Measurements from ENCODE around the gene MAST4.

The MAST4 gene

DNA sequence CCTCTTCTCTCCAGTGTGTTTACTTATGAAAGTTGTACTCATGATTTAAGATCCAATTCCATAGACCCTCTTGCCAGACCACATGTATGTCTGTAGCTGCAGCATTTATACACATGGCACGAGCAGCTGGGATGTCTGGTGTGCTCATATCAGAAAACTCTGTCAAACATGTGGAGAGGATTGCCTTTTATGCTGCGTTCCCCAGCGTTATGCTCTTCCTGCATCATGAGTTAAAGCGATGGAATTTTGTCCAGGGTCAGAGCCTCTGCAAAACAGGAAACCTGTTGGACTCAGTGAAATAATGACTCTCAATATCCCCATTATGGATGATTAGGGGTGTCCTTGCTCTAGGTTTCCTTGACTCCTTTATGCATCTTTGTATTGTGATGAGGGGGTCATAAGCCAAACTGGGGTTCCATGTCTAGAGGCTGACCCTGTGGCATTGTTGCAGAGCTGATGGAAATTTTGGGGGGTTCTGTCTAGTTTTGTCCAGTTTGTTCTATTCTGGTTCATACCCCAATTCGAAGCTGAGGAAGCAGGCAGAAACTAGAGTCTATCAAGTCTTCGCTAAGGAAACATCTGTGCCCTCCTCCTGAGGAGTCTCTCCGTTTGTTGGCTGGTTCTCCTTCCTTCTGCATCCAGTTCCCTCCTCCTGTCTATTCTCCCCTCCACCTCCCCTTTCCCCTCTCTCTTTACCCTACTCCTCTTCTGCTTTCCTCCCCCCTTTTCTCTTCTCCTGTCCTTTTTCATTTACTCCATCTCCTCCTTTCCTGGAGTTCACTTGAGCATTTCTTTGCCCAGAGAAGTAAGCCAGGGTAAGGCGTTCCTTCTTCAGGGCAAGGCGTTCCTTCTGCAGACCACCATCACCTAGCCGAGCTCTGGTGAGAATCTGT lies 252.8 kb downstream of the MAST4 start:
- DNase-seq (ENCODE audit: low read depth): no peak

DNA sequence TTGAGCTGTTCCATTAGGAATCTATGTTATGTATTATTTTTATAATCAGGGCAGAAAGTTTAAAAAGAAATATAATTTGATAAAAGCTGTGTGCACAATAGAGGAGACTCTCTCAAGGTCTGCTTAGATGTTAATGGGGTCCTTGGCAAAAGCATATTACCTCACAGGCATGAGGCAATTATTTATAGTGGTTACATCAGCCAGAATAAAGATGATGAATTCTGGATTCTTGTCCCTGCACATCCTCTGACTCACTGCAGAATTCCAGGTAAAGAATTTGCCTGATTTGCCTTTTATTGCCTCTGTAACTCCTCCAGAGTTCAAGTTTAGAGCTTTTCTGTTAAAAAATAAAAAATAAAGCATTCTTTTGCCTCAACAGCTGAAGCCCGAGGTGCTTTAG lies 253.6 kb downstream of the MAST4 start:
- DNase-seq (ENCODE audit: low read depth): no peak

DNA sequence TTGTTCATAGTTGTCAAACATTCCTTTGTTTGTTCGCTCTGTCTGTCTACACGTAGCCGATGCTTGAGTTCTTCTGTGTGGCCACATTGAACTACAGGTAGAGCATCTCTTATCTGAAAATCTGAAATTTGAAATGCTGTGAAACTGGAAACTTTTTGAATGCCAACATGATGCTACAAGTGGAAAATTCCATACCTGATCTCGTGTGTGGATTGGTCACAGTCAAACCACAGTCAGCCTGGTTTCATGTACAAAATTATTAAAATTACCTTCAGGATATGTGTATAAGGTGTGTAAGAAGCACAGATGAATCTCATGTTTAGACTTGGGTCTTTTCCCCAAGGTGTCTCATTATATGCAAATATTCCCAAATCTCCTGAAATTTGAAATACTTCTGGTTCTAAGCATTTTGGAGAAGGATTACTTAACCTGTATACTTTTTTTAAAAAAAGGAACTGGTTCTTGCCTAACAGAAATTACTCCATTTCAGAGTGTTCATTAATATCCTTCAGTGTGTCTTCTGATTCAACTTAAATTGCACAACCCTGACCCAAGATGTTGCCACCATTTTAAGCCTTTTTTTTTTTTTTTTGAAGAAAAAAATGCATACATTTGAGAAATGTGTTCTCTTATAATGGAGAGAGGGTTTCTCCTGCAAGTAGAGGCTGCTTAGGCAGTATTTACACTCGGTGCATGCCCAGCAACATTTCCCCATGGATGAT lies 254.3 kb downstream of the MAST4 start:
- DNase-seq (ENCODE audit: low read depth): no peak

DNA sequence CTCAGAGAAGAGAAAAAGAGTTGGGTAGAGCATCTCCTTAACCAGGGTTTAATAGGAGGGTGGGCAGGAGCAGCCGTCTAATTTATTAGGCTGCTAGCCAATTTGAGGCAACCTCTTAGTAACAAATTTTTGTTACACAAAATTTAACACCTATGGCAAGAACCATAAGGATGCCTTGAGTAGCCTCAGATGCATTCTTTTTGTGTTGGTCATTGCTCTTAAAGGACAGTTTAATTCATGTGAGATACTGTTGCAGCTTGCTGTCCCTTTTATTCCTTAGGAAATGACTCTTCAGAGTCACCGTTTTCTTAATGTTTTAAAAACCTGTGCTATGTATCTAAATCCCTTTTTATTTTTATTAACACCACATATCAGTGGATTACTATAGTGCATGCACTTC lies 255.1 kb downstream of the MAST4 start:
- no peak for DNase-seq (ENCODE audit: low read depth)

DNA sequence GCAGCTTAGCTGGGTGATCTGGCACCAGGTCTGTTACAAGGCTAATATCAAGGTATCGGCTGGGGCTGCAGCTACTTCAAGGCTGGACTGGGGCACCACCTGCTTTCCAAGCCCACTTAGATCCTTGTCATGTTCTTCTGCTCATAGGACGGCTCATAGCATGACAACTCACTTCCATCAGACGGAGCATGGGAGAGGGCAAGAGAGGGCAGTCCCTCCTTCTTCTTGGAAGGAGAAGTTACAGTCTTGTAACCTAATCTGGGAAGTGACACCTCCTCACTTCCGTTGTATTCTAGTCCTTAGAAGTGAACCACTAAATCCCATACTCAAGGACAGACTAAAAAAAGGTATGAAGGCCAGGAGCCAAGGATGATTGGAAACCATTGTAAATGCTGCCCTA lies 258.2 kb downstream of the MAST4 start:
- DNase-seq (ENCODE audit: low read depth): no peak

DNA sequence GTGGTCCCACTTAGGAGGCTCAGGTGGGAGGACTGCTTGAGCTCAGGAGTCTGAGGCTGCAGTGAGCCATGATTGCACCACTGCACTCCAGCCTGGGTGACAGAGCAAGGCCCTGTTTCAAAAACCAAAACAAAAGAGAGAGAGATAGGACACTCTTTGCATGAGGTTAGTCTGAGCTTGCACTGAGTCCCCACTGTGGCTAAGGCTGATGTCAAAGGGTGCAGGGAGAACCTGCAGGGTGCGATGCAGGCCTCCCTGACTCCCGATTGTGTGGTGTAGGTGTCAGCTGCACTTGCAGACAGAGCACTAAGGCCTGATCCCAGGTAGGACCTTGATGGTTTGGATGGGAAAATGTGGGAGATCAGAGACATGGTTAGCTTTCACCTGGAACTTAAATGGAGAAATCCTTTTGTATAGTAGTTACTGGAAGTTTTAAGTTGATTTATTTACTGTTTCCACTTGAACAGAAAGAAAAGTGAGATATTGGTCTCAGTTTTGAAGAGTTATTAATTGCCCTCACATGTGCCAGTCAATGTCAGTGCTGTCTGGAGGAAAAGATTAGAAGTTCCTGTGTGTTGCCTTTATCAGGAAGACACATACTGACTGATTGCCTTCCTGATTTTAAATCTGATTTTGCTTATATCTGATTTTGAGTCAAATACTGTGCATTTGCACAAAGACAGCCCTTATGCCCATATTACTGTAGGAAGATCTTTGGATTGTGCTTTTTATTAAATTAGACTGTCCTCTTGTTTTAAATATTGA lies 260.0 kb downstream of the MAST4 start:
- DNase-seq (ENCODE audit: low read depth): no peak

DNA sequence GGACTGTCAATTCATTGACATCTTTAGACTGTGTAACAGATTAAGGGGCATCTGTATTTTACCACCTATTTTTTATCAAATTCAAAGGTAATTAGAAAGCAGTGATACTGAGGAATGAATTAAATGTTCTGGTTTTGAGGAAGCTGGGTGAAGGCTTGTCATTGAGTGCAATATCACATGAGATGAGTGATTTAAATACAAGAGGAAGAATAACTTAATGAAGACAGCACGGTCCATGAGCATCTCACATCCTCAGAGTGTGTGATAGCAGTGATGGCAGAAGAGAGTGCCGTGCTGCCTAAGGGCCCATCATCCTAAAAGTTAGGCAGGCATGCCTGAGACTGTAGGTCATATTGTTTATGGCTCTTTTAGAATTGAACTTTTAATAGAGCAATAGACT lies 263.3 kb downstream of the MAST4 start:
- no peak for DNase-seq (ENCODE audit: low read depth)

DNA sequence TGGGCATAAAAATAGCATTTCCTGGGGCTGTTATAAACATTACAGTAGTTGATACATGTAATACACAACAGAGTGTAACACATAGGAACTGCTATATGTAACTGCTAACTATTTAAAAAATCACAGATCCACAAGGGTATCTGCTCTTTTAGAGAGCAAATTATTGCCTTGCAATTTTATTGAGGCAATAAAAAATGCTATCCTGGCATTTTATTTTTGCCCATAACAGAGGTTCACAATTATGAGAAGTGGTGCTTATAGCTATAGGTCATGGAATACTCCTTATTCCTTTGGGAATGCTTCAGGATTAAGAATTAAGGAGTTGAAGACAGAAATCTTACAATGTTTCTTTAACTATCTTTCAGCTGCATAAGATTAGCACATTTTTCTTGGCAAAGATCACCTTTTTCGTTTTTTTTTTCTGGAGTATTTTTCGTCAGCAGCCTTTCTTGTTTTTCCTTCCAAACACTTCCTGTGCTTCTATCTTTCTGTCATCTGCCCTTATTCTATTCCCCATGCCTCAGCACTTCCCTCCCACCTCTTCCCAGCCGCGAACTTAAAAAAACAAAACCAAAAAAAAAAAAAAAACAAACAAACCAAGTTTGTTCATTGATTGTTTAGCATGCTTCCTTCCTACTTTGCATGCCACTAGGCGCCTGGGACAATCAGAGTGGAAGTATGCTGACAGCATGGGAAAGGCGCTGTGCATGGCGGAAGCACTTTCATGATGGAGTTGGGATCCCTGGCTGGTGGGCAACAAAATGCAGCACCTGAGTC lies 264.2 kb downstream of the MAST4 start:
- DNase-seq (ENCODE audit: low read depth): no peak

DNA sequence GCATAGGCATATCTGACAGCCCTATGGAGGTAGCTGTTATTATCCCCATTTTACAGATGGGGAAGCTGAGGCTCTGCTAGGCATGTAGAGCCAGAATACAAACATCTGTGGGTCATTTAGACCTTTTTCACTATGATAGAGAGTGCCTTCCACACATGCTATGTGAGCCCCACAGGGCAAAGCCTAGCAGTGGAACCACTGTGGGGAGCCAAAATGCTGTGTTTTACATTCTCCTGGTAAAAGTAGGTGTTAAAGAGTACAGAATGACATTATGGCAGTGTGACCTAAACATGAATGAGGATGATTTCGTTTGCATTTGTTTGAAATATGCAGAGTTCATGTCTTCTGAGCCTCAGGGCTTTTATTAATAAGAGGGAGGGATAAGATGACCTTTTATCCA lies 265.2 kb downstream of the MAST4 start:
- DNase-seq (ENCODE audit: low read depth): no peak

DNA sequence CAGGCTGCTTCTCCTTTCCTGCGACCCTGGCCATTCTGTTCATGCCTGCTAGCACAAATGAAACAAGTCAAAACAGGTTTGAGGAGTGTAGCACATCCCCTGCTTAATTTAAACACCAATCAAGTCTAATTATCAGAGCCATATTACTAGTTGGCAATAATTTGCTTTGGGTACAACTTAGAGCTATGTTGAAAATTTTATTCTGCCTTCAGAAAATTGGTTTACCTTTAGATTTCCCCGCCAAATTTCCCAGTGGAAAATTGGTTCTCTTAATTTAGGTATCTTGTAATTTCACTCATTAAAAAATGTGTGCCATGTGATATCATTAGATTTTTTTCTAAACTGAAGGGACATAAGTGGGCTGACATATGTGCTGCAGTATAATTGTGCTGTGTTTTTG lies 265.8 kb downstream of the MAST4 start:
- no peak for DNase-seq (ENCODE audit: low read depth)

DNA sequence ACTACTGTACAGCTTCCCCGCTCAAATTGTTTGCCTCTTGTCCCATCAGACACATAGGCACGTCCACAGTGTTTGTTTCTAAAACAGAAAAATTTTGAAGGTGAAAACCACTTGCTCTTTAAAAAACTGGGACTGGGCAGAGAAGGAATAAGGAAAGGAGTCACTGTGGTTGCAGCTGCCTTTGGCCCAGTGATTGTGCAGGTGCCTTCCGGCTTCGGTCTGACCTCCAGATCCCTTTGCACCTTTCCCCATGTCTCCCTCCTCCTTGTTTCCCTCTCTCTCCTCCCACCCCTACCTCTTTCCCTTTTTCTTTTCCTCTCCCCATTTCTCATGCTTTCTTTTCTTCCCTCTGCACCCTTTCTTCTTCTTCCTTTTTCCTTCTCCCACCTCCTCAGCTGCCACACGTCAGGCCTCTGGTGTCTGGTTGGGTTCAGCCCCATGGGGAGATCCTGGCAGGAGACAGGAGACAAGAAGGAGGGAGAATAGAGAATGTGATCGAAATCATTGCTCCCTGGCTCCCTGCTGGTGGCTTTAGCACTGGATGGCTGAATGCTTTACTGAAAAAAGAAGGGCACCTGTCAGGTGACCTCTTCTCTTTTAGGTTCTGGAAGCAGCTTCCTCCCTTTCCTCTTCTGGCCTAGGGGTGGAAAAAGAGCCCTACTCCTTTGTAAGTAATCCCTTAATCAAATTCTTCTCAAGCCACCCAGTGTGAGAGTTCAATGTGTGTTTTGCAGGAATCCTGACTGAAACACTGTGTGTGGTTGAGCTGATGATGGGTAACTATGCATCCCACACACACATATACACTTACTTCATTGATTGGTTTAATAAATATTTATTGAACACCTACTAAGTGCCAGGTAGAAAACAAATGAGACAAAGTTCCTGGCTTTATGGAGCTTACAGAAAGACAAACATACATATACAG lies 267.3 kb downstream of the MAST4 start:
- no peak for DNase-seq (ENCODE audit: low read depth)

DNA sequence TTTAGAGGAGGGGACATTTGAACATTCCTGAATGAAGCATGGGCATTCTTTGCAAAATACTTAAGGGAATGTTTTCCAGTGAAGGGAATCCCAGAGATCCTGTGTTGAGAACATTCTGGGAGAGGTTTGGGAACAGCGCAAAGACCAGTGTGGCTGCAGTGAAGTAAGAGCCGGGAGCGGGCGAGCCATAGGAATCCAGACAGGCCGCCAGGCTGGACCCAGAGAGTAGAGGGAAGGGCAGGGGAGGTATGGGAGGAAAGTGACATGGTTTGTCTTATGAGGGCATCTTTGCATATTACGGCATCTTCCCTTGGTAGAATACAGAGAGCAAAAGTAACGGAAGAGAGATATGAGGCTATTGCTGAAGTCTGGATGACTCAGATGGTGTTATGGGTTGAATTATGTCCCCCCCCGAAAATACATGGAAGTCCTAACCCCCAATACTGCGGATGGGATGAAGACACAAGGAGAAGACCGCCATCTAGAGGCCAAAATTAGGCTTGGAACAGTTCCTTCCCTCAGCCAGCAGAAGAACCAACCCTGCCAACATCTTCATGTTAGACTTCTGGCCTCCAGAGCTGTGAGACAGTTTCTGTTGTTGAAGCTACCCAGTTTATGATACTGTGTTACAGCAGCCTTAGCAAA lies 268.2 kb downstream of the MAST4 start:
- DNase-seq (ENCODE audit: low read depth): peak; percentile 5

DNA sequence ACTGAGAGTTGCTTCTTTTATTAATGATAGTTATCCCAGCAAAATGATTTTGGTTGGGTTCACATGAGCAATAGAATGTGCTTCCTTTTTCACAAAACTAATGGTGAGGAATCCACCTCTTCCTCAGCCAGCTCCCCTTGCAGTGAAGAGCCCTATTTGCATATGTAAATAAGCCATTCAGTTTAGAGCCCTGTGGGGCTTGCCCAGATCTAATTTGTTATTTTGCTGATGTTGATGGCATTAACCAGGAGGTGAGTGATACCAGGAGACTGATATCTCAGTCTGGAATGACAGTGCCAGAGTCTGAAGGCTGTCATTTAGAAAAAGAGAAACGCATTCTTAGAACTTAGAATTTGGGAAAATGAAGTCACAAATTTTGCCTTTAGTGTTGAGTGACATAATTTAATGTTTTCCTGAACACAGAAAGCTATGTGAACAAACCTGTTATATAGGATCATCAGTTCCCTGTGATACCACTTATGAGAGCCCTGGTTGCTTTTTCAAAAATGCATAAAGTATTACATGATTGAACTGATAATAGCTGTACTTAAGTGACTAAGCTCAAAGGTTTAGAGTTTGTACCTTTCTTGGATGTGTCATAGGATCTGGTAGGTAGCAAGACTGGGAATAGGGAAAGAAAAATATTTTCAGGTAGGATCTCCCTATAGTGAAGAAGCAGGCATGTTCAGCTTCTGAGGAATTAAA lies 271.6 kb downstream of the MAST4 start:
- DNase-seq (ENCODE audit: low read depth): no peak

DNA sequence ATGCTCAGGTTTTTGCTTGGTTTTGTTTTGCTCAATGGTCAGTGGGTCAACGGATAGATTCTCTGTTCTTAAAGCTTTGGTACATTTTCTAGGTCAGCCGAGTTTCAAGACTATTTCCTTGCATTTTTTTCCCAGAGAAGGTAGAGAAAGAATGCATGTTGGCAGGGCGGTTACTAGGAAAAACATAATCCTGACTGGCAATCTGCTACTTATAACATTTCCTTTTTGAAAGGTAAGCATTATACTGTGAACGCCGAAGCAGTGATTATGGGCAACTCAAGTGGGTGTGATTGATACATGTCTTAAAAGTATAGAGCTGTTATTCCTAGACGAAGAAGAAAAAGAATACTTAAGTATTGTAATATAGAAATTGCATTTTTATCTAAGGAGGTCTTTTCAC lies 273.2 kb downstream of the MAST4 start:
- no peak for DNase-seq (ENCODE audit: low read depth)

DNA sequence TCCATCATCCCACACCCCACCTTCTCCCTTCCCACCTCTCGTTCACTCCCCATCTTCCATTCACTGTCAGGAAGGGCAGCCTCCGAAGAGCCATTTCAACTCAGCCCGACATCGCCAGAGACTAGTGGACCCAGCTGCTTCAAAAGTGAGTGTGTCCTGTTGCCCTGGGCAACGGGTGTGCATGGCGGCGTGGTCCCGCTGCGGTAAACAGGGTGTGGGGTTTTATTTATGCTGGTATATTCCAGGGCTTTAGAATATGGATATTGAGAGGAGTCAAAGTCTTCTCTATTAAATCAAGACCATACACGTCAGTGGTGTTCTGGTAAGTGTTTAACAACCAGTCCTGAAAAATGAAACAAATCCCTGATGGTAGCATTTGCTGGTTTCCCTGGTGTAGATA lies 274.5 kb downstream of the MAST4 start:
- no peak for DNase-seq (ENCODE audit: low read depth)

DNA sequence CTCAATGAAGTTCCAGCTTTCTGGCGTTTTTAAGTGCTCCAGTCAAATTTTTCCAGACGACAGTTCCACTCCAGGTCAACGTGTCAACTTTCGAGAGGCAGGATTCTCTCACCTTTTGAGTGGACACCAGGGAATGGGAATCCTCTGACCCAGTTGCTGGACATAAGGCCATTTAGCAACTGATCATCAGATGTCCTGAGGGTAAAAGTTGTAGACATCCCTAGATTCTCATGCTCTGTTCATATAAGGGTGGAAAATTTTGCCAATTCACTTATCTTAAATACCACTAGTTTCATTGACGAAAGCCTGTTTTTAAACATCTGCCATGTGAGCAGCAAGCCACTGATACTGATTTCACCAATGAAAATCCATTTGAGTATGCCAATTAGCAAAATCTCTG lies 275.5 kb downstream of the MAST4 start:
- no peak for DNase-seq (ENCODE audit: low read depth)

DNA sequence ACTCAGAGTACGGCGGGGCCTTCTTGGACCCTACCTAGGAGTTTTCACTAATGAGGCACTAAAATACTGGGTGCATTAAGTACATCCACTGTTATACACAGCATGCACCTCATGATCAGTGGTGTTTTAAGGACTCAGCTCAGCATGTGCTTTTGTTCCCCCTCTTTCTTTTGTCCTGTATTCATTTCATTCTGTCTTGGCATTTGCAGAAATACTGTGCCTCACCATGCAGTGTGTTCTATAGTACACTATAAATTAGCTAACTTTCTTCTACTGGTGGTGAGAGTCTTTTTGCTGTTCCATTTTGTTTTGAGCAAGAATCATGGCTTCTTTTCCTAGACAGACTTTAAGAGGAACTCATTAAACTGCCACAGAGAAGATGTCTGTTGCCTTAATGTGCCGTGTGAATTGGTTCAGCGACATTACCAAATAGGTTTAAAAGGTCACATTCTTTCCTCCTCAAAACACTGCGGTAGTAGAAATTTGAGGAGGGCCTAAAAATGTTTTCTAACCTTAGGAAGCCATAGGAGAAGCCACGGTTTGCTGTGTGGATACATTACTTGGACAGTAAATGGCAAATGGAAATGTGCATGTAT lies 276.6 kb downstream of the MAST4 start:
- DNase-seq (ENCODE audit: low read depth): no peak

DNA sequence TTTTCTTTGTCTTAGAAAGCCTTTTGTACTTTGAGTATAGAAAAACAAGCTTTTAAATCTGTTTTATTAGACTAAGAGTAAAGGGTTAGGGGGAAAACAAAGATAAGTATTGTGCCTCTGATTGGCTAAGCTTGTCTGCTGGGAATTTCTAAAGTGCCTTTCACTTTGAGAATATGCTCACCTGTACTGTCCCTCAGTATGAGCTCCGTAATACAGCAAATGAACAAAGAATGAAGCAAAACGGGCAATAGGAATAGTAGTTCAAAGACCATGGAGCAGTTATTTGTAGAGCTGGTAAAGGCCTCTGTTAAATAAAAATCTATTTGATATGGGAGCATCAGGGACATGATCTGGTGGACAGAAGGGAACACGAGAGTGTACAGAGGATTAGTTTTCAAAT lies 277.8 kb downstream of the MAST4 start:
- DNase-seq (ENCODE audit: low read depth): no peak

DNA sequence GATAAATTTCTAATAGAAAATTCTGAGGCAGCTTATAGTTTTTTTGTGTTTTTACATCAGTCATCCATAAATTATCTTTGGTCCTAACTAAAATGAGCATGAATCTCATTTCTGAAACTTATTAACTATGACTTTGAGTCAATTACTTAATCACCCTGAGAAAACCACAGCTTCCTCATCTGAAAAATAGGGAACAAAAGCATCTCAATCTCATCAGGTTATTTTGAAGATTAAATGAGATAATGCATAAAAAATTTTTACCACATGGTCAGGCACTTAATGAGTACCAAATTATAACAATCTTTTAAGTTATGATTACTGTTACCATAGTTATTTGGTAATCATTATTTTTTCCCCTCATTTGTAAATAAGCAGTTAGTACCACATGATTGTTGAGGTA lies 279.1 kb downstream of the MAST4 start:
- no peak for DNase-seq (ENCODE audit: low read depth)
